ENCODE results near the gene CCDC136. TPM values are rescaled to one million over a fixed set of nuclear protein-coding genes. Genes with fewer than 3 reads are reported as not detected.
A peak's percentile ranks its signal among the peaks of the same experiment; 100 is the strongest.

CCDC136 gene
- total RNA-seq, 4 donors from 2014 or later: 4.5 to 12.4 (median 7.2) TPM

DNA sequence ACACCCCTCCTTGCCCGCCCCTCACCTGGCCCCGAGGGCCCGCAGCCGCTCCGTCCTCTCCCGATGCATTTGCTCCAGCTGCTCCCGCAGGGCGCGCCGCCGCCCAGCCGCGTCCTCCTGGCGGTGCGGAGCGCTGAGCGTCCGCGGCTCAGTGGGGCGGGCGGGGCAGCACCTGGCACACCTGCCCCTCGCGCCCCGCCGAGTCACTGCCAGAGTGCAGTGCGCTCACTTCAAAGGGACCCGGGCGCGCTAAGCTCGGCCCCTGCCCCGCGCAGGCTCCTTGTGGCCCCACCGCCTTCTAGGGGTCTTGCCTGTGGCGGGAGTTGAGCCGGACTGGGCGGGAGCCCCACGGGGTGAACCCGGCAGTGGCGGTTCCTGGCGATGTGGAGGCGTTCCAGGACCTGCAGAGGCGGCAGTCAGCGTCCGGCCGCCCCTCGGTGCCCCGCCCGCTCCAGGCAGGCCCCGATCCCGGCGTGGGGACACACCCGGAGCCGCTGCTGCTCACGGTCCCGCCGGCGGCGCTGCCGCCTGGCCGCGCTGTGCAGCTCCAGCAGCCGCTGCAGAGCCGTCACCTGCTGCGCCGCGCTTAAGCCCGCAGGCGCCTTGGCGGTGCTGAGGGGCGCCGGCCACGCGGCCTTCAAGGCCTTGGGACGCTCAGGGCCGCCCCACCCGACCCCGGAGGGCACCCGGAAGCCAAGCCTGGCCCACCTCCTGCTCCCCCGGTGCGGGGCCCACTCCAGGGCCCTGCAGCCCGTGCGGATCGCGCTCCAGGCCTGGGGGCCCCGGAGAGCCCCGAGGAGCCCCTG is 77.6 kb downstream of the CCDC136 start:
- Histone ChIP-seq H3K4me1 (peaks cover 0 to 30% (median 18%) of the 10 kb centered on the region in 4 donors), H3K4me3 (peak overlapping the region; percentile 40 to 66 (median 52)), H3K27ac (peak overlapping the region in 2 of 4 donors; percentile 17 to 30), H3K9me3 (no peaks in the 10 kb centered on the region), H3K36me3 (peaks cover 0 to 26% (median 0%) of the 10 kb centered on the region in 3 donors), H3K27me3 (peaks cover 0 to 8% of the 10 kb centered on the region in 2 donors)
- no peak for DNase-seq (ENCODE audit: low spot score in 2 of 2)
- TF ChIP-seq, protein P1, sequence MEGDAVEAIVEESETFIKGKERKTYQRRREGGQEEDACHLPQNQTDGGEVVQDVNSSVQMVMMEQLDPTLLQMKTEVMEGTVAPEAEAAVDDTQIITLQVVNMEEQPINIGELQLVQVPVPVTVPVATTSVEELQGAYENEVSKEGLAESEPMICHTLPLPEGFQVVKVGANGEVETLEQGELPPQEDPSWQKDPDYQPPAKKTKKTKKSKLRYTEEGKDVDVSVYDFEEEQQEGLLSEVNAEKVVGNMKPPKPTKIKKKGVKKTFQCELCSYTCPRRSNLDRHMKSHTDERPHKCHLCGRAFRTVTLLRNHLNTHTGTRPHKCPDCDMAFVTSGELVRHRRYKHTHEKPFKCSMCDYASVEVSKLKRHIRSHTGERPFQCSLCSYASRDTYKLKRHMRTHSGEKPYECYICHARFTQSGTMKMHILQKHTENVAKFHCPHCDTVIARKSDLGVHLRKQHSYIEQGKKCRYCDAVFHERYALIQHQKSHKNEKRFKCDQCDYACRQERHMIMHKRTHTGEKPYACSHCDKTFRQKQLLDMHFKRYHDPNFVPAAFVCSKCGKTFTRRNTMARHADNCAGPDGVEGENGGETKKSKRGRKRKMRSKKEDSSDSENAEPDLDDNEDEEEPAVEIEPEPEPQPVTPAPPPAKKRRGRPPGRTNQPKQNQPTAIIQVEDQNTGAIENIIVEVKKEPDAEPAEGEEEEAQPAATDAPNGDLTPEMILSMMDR (IDR thresholded peaks at IDR 0.05): peak in 3 of 5 experiments; percentile 14 to 38 (median 20)
- no peak for TF ChIP-seq EP300 (IDR thresholded peaks at IDR 0.05)
- WGBS, 2 donors: 0 to 7% methylated on average over 7 to 63 of the region's 86 CpGs

DNA sequence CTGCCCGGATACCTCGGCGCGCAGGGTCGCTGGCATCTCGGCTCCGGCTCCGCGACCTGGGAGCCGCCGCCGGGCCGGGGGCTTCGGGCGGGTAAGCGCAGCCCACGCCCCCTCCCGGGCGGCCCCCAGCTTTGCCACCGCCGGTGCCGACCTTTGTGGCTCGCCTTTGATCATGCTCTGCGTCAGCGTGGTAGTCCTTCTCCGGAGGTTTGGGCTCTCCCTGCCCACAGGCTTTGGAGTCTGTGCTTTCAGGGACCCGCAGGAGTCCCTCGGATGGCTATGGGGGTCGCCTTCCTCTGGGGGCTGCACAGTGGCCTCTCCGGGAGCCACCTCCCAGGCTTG is 78.1 kb downstream of the CCDC136 start:
- DNase-seq (ENCODE audit: low spot score in 2 of 2): no peak
- Histone ChIP-seq H3K36me3 (peaks cover 0 to 24% (median 0%) of the 10 kb centered on the region in 3 donors), H3K4me3 (peak overlapping the region; percentile 40 to 66 (median 52)), H3K27me3 (peaks cover 0 to 8% of the 10 kb centered on the region in 2 donors), H3K4me1 (peaks cover 0 to 24% (median 16%) of the 10 kb centered on the region in 4 donors), H3K9me3 (no peaks in the 10 kb centered on the region), H3K27ac (peak overlapping the region in 2 of 4 donors; percentile 17 to 30)
- WGBS, 2 donors: 9 to 21% methylated on average over 12 to 20 of the region's 30 CpGs
- TF ChIP-seq EP300 (IDR thresholded peaks at IDR 0.05): no peak
- no peak for TF ChIP-seq POLR2A (IDR thresholded peaks at IDR 0.05)
- TF ChIP-seq, protein P1 (IDR thresholded peaks at IDR 0.05): no peak

DNA sequence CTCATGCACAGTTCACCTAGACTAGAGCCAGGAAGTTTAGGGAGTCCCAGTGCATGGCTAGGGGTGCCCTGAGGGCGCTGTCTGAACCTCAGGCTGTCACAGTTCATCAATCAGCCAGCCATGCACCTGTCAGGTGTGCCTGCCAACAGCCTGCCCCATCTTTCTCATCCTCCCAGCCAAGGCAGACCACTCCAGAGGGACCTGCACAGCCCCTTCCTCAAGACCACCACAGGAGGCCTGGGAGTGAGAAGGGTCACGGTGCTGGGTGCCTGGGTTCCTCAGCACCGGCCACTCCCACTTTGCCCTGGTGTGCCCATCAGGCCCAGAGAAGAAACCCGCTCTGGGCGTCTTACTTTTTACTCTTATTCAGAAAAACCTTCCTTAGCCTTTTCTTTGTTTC is 79.3 kb downstream of the CCDC136 start:
- no peaks in the 10 kb centered on the region for H3K9me3 ChIP-seq
- H3K27ac ChIP-seq: no peak overlapping the region
- TF ChIP-seq EP300 (IDR thresholded peaks at IDR 0.05): no peak
- no peak for TF ChIP-seq POLR2A (IDR thresholded peaks at IDR 0.05)
- TF ChIP-seq, protein P1 (IDR thresholded peaks at IDR 0.05): no peak
- no peak overlapping the region for H3K4me3 ChIP-seq
- WGBS, 2 donors: 90 to 94% methylated on average over 5 of the region's 5 CpGs
- peaks cover 0 to 8% of the 10 kb centered on the region in 2 donors for H3K27me3 ChIP-seq
- H3K4me1 ChIP-seq: peaks cover 0 to 24% (median 16%) of the 10 kb centered on the region in 4 donors
- H3K36me3 ChIP-seq: peaks cover 0 to 13% (median 0%) of the 10 kb centered on the region in 3 donors
- no peak for DNase-seq (ENCODE audit: low spot score in 2 of 2)

Small RNA genes within 50 kb of the gene (small RNA-seq; reads per million reads assigned to genes)
- not detected for gene RN7SL81P

Other genes starting within 250 kb of the CCDC136 start
- gene GARIN1A, start 119.7 kb upstream of the CCDC136 start, total RNA-seq: 1 to 10 TPM in 2 of 4 donors, under 1 TPM in 2; 0.63 to 3.5 (median 1.8) TPM
- gene CALU, start 52.6 kb upstream of the CCDC136 start, total RNA-seq: 10 to 100 TPM; 77.3 to 94.8 (median 90.0) TPM
- not detected for gene OPN1SW, start 16.2 kb upstream of the CCDC136 start, total RNA-seq
- gene FLNC, start 38.4 kb downstream of the CCDC136 start, total RNA-seq: 10 to 100 TPM in 2 of 4 donors, 1 to 10 TPM in 2; 5.5 to 13.5 (median 9.0) TPM
- gene ATP6V1F, start 70.9 kb downstream of the CCDC136 start, total RNA-seq: 100 to 1,000 TPM in 1 of 4 donors, 10 to 100 TPM in 3; 57.9 to 122 (median 75.4) TPM
- gene KCP, start 118.7 kb downstream of the CCDC136 start, total RNA-seq: under 1 TPM; 0.21 to 0.90 (median 0.40) TPM
- 10 to 100 TPM in 3 of 4 donors, 1 to 10 TPM in 1; 7.8 to 28.8 (median 15.0) TPM for gene IRF5, start 146.0 kb downstream of the CCDC136 start, total RNA-seq

All from tibial nerve (tissue), 4 donors.